Activated CD8-positive, alpha-beta memory T cell treated with anti-CD3 and anti-CD28 coated beads, Interleukin-2, amount 50 U/mL, for 1 hour (primary cell): ENCODE results near the gene BLOC1S2.
A peak's percentile ranks its signal among the peaks of the same experiment; 100 is the strongest.
"Not testable (repeated sequence)": the region's sequence is repeated elsewhere in the genome, so short reads cannot be mapped to it uniquely, and the experiment has no call there.

Experiments
- DNase-seq: peaks from one replicate; pipeline ENCODE4 v3.0.0-alpha.2; 2020; ENCODE audit errors: extremely low read depth

Gene BLOC1S2

GRCh38 chr10:100286051-100287033 is at the start of gene BLOC1S2:
Gene BLOC1S2 (minus strand): TSS chr10:100286680. CDS start chr10:100286659, 21 bp downstream.
- peak; percentile 50 for DNase-seq

- no peak for DNase-seq
Observed at GRCh38 chr10:100334762-100335161, 48.3 kb upstream of the BLOC1S2 start.

DNA sequence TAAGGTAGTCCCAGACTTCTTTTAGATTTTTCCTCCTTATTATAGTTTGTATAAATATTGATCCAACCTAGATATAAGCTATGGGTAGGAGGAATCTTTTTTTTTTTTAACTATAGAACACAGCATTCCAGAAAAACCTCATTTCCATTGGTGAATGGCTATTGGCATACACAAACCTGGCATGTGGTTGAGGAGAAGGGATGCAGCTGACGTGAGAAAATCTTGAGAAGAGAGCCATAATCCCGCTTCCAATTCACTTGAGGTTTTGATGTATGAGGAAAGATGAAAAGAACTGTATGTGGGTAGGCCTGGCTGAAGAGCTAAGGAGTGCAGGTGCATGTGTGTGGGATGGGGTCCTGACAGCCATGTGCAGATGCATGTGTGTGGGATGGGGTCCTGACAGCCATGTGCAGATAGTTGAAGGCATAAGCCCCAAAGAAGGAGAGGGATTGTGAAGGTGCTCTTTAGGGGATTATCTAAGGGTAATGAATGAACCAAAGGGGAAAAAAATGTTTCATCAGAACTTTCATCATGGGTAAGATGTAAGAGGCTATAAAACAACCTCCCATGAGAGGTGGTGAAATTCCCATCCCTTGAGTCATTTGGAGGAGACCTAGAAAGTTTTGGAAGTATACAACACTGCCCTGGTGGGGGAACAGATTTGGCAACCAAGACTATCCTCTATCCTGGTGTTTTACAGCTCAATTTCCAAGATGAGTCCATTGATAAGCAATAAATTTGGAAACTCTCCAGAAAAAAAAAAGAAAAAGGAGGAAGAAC is 47.4 kb upstream of the BLOC1S2 start:
- DNase-seq, result no peak

- DNase-seq, result no peak
Observed at GRCh38 chr10:100333106-100333505, 46.6 kb upstream of the BLOC1S2 start.

- DNase-seq, result no peak
Observed at GRCh38 chr10:100330079-100330478, 43.6 kb upstream of the BLOC1S2 start, which contains the start of gene PKD2L1. Gene PKD2L1 (minus strand): TSS chr10:100330228. CDS start chr10:100330103, 125 bp downstream.

GRCh38 chr10:100328198-100328597 is 41.7 kb upstream of the BLOC1S2 start:
- DNase-seq, result no peak

DNA sequence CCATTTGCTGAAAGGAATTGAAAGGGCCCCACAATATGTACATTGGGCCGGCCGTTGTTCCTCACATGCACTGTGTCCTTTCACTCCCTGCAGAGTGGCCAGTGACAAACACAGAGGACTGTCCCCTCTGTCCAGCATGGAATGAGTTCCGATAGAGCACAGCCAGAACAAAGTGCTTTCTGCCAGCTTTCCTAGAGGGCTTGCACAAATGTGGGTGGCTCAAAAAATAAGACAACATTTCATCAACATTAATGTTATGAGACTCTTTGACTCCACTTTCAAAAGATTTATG is 41.2 kb upstream of the BLOC1S2 start:
- DNase-seq, result no peak

GRCh38 chr10:100327007-100327717 is 40.7 kb upstream of the BLOC1S2 start:
- no peak for DNase-seq

DNA sequence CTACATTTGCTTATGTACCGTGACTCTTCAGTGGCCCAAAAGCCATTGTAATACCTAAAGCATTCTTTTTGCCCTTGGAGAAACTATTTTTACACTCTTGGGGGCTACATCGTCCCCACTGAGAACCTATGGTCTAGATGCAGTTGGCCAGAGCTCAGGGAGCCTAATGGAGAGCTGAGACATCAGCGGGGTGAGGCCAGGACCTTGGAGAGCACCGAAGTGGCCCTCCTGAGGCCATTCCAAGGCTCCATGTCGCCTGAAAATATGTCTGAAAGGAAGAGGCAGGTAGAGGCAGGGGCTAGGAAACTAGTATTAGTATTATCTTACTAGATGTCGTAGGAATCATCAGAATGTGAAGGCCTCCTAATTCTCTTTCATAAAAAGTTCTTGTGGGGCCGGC is 38.7 kb upstream of the BLOC1S2 start:
- no peak for DNase-seq

GRCh38 chr10:100319707-100320402 is 33.4 kb upstream of the BLOC1S2 start:
- no peak for DNase-seq

DNA sequence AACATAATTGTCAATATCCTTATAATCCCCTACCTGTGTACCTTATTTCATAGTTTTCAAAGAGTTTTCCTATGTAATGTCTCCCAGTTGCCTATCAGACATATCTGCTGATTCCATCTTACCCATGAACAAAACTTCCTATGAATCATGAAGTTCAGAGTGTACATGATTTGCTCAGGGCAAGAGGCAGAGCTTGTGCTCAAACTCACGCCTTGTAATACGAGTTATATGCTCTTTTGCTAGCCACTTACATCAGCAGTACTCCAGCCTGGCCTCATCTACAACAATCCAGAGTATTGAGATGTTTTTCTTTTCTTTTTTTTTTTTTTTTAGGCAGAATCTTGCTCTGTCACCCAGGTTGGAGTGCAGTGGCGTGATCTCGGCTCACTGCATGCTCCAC is 31.7 kb upstream of the BLOC1S2 start:
- DNase-seq, result no peak

DNA sequence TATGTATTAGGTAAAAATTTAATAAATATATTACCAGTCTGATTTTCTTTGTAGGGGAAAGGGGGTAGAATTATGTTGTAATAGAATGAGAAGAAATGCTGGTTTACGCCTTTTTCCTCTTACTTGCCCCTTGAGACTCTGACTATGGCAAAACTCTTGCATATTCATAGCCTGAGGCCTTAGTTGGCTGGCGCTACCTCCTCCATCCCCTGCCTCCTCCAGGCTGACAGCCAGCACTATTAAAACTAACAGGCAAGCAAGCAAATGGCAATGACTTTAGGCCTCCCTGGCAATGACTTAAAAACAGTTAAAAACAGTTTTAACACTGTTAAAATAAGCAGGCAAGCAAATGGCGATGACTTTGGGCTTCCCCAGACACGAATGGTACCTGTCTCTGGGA is 29.1 kb upstream of the BLOC1S2 start:
- no peak for DNase-seq

DNA sequence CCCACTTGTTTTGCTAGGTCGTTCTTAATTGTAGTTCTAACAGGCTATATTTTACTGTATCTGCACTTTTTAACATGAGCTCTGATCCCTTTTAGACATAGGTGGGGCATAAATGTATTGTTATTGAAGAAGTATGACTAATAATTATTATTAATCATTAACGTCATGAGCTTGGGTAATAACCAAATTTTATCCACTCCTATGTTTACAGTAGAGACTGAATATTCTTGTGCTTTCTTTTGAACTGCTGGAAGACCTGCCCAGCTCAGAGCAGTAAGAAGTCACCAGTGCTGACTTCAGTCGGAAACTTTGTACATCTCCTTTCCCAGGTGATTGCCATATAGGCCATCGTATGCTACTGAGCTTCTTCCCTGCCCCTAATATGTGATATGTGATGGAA is 24.8 kb upstream of the BLOC1S2 start:
- no peak for DNase-seq

GRCh38 chr10:100307684-100308083 is 21.2 kb upstream of the BLOC1S2 start:
- no peak for DNase-seq

DNA sequence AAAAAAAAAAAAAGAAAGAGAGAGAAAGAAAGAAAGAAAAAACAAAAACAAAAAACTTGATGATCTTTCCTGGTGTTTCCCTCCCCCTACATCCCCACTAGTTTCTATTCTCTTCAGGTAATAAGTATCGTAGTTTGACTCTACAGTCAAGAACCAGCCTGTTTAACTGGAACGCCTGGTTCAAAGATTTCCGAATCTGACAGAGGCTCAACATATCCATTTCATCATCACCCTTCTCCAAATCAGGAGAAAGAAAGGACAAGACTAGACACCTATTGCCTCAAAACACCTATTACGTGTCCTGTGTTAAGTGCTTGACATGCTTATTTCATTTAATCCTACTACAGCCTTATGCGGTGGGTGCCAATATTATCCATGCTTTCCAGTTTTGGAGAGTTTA is 20.4 kb upstream of the BLOC1S2 start:
- no peak for DNase-seq

DNA sequence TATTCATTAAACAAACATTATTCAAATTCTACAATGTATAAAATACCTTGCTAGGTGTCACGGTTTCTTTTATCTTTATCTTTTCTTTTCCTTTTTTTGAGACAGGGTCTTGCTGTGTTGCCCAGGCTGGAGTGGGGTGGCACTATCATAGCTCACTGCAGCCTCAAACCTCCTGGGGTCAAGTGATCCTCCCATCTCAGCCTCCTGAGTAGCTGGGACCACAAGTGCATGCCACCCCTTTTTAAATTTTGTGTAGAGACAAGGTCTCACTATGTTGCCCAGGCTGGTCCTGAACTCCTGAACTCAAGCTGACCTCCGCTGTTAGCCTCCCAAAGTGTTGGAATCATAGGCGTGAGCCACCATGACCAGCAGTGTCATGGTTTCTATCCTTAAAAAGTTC is 17.9 kb upstream of the BLOC1S2 start:
- DNase-seq, result no peak

GRCh38 chr10:100303724-100304319 is 17.3 kb upstream of the BLOC1S2 start:
- DNase-seq, result no peak

GRCh38 chr10:100301123-100301522 is 14.6 kb upstream of the BLOC1S2 start:
- DNase-seq, result not testable (repeated sequence)

GRCh38 chr10:100297242-100297641 is 10.8 kb upstream of the BLOC1S2 start:
- DNase-seq, result no peak

DNA sequence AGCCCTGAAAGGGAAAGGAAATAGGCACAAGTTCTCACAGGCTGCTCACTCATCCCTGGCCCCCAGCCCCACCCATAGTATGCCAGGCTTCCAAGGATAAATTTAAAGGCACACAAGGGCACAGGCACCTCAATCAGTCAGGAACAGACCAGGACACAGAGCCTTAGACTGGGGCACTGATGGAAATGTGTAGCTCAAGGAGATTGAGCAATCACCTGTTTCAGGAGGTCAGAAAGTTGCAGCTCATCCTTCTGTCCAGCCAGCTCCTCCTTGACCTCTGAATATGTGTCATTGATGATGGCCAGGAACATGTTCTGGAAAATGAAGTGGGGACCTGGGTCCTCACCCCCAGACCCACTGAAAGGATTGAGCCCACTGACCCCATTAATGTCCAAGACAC is 6.6 kb upstream of the BLOC1S2 start:
- DNase-seq, result no peak

DNA sequence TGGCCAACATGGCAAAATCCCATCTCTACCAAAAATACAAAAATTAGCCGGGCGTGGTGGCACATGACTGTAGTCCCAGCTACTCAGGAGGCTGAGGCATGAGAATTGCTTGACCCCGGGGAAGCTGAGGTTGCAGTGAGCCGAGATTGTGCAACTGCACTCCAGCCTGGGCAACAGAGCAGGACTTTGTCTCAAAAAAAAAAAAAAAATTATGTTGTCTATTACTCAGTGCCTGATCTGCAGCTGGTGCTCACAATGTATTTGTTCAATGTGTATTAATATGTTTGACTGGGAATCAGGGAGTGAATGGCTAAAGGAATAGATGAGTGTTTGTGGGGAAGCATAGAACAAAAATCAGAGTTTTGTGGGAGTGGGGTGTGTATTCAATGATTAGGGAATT is 5.8 kb upstream of the BLOC1S2 start:
- not testable (repeated sequence) for DNase-seq
